ENCODE data around the gene CDYL2.

CDYL2 gene

DNA sequence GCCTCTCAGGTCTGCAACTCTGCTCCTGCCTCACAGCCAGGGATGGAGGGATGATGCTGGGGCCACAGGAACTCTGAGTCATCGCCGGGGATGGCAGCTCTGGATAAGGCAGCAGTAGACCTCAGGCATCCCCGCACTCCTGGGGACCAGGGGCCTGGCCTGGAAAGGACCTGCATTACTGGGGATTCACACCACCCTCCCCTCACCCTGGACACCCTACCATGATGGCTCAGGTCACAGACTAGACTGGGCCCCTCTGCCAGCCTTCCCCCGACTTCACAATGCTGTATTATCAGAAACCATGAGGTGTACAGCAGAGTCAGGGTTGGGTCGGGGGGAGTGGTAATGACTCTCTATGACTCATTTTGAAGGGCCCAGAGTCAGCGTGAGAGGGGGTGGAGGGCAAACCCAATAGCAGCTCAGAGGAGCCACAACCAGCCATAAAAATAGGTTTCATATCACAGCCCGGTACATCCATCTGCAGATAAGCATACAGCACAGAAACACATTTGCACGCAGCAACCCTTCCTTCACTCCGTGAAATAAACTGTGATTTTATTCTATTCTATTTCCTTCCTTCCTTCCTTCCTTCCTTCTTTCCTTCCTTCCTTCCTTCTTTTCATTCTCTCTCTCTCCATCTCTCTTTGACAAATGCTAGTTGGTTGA is 234.8 kb downstream of the CDYL2 start:
- TF ChIP-seq, protein P1, sequence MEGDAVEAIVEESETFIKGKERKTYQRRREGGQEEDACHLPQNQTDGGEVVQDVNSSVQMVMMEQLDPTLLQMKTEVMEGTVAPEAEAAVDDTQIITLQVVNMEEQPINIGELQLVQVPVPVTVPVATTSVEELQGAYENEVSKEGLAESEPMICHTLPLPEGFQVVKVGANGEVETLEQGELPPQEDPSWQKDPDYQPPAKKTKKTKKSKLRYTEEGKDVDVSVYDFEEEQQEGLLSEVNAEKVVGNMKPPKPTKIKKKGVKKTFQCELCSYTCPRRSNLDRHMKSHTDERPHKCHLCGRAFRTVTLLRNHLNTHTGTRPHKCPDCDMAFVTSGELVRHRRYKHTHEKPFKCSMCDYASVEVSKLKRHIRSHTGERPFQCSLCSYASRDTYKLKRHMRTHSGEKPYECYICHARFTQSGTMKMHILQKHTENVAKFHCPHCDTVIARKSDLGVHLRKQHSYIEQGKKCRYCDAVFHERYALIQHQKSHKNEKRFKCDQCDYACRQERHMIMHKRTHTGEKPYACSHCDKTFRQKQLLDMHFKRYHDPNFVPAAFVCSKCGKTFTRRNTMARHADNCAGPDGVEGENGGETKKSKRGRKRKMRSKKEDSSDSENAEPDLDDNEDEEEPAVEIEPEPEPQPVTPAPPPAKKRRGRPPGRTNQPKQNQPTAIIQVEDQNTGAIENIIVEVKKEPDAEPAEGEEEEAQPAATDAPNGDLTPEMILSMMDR (IDR thresholded peaks at IDR 0.05), result no peak
- H3K4me3 ChIP-seq (ENCODE audit: low read depth in 1 of 2, low read length in 1 of 2), result no peak overlapping the region

DNA sequence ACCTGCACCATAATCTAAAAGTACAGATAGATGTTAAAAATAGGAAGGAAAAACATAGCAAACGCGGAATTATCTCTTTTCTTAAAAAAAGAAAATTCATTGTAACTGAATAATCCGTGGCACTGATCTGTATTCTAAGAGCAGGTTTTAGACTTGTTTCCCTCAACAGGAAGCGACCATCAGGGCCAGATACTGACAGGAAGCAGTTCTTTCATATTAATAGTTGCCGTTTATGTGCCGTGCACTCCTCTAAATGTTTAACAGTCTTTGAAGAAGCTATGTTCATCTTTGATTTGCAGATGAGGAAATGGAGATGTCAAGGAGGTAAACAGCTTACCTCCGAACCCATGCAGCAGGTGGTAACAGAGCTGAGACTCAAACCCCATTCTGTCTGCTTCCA is 240.0 kb downstream of the CDYL2 start:
- H3K27me3 ChIP-seq, result peaks cover 16% of the 10 kb centered on the region
- H3K36me3 ChIP-seq, result no peaks in the 10 kb centered on the region
- H3K9me3 ChIP-seq, result no peaks in the 10 kb centered on the region
- TF ChIP-seq, protein P1 (IDR thresholded peaks at IDR 0.05), result no peak
- H3K27ac ChIP-seq, result no peak overlapping the region
- no peak overlapping the region for H3K4me3 ChIP-seq (ENCODE audit: low read depth in 1 of 2, low read length in 1 of 2)
- no peaks in the 10 kb centered on the region for H3K4me1 ChIP-seq (ENCODE audit: control insufficient read depth in 1 of 2, insufficient read depth in 1 of 2, low read depth in 1 of 2, low read length in 1 of 2)

More for the DNA sequence above, 234.8 kb downstream of the CDYL2 start:
- H3K4me1 ChIP-seq (ENCODE audit: control insufficient read depth in 1 of 2, insufficient read depth in 1 of 2, low read depth in 1 of 2, low read length in 1 of 2), result no peaks in the 10 kb centered on the region
- no peaks in the 10 kb centered on the region for H3K36me3 ChIP-seq
- H3K9me3 ChIP-seq, result no peaks in the 10 kb centered on the region
- peaks cover 8% of the 10 kb centered on the region for H3K27me3 ChIP-seq
- H3K27ac ChIP-seq, result no peak overlapping the region

DNA sequence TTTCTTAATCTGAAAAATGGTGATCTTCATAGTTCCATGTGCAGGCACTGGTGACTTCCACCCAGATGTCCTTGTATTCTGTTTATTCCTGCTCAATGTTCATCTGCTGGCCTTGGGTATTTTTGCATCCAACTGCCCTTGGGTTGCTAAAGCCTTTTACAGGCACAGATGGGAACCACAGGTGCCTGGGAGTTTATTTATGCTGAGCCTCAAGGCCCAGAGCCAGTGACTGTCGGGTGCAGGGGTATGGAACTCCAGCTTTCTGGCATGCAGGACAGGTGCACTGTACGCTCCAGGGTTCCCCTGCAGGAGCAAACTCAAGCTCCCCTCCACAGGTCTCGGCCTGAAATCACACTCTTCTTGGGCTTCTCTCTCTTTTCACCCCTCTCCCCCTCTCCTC is 241.3 kb downstream of the CDYL2 start:
- no peaks in the 10 kb centered on the region for H3K36me3 ChIP-seq
- H3K9me3 ChIP-seq, result no peaks in the 10 kb centered on the region
- no peak overlapping the region for H3K27ac ChIP-seq
- no peak overlapping the region for H3K4me3 ChIP-seq (ENCODE audit: low read depth in 1 of 2, low read length in 1 of 2)
- TF ChIP-seq, protein P1 (IDR thresholded peaks at IDR 0.05), result no peak
- no peaks in the 10 kb centered on the region for H3K4me1 ChIP-seq (ENCODE audit: control insufficient read depth in 1 of 2, insufficient read depth in 1 of 2, low read depth in 1 of 2, low read length in 1 of 2)
- H3K27me3 ChIP-seq, result peaks cover 16% of the 10 kb centered on the region

DNA sequence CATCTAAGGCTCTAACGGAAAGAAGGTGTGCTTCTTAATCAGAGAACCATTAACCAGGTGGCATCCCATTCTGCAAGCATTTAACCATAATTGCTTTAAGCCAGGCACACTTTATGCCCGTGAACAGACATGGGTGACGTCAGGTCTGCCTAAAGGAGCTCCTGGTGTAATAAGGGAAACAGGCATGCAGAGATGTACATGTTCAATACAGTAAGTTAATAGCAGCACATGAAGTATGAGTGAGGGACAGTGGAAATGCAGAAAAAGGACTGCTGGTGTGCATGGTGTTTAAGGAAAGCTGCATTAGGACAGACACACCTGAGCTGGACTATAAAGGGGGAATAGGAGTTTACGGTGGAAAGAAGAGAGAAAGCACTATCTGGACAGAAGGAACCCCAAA is 245.0 kb downstream of the CDYL2 start:
- H3K27ac ChIP-seq, result no peak overlapping the region
- TF ChIP-seq, protein P1 (IDR thresholded peaks at IDR 0.05), result no peak
- H3K4me3 ChIP-seq (ENCODE audit: low read depth in 1 of 2, low read length in 1 of 2), result no peak overlapping the region
- no peaks in the 10 kb centered on the region for H3K36me3 ChIP-seq
- H3K9me3 ChIP-seq, result no peaks in the 10 kb centered on the region
- H3K4me1 ChIP-seq (ENCODE audit: control insufficient read depth in 1 of 2, insufficient read depth in 1 of 2, low read depth in 1 of 2, low read length in 1 of 2), result peaks cover 0 to 7% of the 10 kb centered on the region in 2 experiments
- H3K27me3 ChIP-seq, result peaks cover 6% of the 10 kb centered on the region

DNA sequence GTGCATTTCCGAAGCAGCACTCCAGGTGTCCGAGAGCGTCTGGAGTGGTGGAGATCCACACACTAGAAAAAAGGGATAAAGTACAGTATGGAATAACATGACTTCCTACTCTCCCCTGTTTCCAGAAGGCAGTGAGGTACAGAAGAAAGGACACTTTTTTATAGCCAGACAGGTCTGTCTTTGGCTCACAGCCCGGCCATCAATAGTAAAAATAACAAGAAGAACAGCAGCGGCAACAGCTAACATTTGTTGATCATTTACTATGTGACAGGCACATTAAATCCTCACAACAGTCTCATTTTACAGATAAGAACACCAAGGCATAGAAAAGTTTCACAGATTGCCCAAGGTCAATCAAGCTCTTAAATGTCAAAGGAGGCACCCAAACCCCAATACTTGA is 247.4 kb downstream of the CDYL2 start:
- no peaks in the 10 kb centered on the region for H3K36me3 ChIP-seq
- H3K4me1 ChIP-seq (ENCODE audit: control insufficient read depth in 1 of 2, insufficient read depth in 1 of 2, low read depth in 1 of 2, low read length in 1 of 2), result peaks cover 0 to 12% of the 10 kb centered on the region in 2 experiments
- H3K27ac ChIP-seq, result no peak overlapping the region
- no peak overlapping the region for H3K4me3 ChIP-seq (ENCODE audit: low read depth in 1 of 2, low read length in 1 of 2)
- H3K9me3 ChIP-seq, result no peaks in the 10 kb centered on the region
- TF ChIP-seq, protein P1 (IDR thresholded peaks at IDR 0.05), result no peak
- H3K27me3 ChIP-seq, result no peaks in the 10 kb centered on the region
